Anterior cingulate cortex (tissue), 58 donors: Measurements from ENCODE around the gene RNASE1.
"Not testable (repeated sequence)": the region's sequence is repeated elsewhere in the genome, so short reads cannot be mapped to it uniquely, and the experiment has no call there.

ENCODE experiments used
- DNase-seq, 58 donors: peaks; one replicate each; lab custom pipeline; 2025; lab: John Stamatoyannopoulos, UW

RNASE1 gene

DNA sequence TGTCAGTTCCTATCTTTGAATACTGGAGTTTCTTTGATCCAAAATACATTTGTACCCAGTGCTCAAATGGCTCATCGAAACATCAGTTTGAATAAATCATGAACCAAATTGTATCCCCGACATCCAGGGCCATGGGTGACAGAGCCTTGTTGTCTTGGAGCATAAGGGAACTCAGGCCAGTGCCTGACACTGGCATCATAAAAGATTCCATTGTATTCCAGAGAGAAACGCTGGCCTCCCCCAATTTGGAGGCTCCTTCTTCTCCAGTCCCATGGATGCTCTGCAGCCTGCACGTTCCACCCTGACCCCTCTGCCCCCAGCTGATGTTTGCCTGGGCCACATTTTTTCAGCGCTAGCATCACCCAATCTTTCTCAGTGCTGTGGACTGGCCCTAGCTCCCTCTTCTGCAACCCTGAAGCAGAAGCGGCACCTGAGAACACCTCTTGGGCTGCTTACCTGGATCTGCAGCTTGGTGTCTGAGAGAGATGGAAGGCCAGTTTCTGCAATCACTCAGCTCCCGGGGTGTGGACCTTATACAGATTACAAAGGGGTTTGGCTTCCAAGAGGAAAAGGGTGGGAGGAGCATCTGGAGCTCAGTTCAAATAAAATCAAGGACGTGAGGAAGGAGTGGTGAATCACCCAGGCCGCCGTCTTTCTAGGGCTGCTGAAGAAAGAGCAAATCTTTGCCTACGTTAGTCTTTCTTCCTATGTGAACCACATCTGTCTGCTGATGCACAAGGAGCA is at the start of gene RNASE1:
RNASE1 (minus strand) TSS at position 504 of the 744 bp plus-strand sequence. CDS start 776 bp downstream, outside the sequence.
- DNase-seq: peak in 45 of 58 donors; percentile 15 to 89 (median 56)

DNA sequence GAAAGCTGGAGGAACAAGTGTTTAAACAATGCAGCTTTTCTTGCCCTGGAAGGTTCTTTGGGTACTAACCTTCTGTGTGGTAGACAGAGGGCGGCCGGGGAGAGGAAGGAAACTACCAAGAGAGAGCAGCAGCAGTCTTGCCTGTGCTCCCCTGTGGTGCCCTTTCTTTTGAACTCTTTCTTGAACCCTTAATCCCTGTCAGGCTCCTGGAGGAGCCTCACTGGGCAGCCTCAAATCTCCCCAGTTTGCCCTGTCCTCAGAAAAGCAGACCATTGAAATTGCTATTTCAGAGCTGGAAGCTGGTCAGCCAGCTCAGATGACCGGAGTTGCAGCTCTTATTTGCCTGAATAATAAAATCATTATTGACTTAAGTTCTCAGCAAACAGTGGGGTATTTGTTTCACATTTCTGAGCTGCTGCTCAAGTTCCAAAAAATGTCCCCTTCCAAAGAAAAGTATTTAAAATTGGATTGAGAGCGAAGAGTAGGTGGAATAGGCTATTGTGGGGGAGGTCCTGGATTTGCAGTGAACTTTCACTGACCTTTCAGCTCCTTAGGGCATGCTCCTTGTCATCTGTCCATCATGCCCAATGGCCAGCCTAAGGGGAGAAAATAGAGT is 46.4 kb upstream of the RNASE1 start:
- peak in 43 of 58 donors; percentile 7 to 82 (median 43) for DNase-seq

DNA sequence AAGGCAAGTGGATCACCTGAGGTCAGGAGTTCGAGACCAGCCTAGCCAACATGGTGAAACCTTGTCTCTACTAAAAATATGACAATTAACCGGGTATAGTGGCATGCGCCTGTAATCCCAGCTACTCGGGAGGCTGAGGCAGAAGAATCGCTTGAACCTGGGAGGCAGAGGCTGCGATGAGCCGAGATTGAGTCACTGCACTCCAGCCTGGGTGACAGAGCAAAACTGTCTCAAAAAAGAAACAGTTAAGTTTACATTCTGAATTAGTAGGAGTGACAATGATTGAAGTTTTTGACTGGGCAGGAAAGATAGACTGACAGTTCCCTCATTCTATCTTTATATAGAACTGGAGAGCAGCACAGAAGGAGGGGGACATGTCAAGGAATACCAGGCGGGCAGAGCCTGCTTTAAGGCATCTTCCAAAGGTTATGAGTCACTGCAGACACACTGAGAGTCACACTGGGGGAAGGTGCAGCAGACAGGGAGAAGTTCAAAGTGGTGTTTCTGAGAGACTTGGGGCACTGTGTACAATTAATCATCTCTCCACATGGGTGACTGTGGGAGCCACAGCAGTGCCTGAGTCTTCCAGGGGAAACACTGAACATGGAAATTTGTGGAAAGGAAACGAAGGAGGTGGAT is 45.8 kb upstream of the RNASE1 start:
- peak in 4 of 58 donors; percentile 52 to 66 (median 58) for DNase-seq

DNA sequence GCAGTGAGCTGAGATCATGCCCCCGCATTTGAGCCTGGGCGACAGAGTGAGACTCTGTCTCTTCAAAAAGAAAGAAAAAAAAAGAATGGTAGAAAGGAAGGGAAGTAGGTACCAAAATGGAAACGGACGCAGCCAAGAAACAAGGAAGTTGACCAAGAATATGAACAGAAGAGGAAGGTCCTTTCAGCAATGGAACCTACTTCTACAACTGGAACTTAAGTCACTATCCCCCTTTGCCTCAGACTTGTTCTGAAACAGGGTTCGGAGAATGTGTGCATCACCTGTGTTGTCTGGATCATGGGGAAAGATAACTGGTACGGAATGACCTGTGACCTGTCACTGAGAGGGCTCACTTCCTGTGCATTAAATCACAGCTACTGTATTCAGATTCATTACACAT is 43.9 kb upstream of the RNASE1 start:
- DNase-seq: no peak

DNA sequence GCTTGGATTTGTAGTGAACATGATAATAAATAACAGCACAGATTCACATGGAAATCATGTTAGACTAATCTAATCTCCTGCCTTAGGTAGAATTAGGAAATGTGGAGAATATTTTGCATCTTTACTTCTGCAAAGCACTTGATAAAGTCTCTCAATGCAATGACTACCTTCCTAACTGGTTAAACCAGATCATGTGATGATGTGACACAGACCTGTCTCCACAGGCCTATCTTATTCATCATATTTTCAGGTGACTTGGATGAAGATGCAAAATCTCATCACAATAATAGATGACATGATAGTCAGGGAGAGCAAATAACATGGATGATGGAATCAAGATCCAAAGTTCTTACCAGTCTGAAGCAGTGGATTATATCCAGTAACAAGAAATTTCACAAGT is 38.5 kb upstream of the RNASE1 start:
- DNase-seq: no peak

DNA sequence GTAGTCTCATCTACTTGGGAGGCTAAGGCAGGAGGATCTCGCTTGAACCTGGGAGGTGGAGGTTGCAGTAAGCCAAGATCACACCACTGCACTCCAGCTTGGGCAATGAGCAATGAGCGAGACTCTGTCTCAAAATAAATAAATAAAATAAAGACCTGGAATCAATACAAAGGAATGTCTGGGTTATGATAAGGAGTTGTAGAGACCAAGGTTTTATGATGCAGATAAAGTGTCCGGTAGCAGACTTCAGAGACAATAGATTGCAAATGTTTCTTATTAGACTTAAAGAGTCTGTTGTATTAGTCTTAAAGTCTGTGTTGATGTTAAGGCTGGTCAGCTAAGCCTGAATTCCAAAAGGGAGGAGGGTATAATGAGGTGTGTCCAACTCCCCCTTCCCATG is 35.2 kb upstream of the RNASE1 start:
- no peak for DNase-seq

DNA sequence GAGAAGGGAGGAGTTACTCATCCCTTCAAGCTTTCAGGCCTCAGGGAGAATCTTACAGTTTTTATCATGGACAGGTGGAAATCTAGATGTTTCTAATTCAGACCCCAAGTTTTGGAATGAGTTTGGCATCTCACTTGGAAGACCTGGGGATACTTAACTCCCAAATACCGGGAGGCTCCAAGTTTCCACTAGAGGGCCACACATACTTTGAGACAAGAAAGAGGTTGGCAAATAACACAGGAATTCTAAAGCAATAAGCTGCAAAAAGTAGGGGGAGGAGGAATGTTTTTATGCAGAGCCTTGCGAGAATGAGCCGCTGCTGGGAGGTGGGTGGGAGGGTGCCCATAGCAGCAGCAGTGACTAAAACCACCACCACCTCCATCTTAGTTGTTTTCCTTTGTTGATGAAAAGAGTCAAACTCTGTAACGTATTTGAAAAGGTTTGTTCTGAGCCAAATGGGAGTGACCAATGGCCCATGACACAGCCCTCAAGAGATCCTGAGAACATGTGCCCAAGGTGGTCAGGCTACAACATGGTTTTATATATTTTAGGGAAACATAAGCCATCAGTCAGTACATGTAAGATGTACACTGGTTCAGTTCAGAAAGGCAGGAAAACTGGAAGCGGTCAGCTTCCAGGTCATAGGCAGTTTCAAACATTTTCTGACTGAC is 34.2 kb upstream of the RNASE1 start:
- peak in 14 of 58 donors; percentile 3 to 46 (median 16) for DNase-seq

DNA sequence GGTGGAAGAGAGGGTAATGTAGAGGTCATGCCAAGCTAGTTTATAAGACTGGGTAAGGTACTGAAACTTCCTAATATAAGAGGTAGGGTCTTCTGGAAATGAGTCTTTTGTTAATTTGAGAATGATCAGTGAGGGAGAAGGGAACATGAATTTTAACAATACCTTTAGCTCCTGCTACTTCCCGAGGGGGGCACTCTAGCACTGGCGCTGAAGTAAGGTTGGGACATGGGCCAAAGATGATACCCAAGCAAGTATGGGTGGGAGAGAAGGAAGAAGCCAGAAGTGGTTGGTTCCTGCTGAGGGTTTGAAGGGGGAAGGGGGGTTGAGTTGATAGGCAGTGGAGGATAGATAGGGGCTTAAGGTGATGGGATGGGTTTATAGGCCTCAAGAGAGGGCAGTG is 32.3 kb upstream of the RNASE1 start:
- DNase-seq: no peak

DNA sequence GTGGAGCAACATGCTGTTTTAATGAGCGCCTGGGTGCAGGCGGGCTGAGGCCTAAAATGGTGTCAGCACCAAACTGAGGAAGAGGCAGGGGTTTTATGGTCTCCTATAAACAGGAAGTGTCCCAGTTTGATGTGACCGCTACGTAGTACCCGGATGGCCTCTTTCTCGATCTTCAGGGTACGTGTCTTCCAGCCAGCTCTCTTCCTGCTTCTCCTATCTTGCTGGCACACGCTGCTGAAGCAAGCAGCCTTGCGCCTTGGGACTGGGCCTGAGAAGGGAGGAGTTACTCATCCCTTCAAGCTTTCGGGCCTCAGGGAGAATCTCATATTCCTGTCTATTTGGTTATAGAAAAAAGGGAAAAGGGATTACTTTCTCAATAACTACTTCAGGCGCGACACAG is 28.2 kb upstream of the RNASE1 start:
- no peak for DNase-seq

DNA sequence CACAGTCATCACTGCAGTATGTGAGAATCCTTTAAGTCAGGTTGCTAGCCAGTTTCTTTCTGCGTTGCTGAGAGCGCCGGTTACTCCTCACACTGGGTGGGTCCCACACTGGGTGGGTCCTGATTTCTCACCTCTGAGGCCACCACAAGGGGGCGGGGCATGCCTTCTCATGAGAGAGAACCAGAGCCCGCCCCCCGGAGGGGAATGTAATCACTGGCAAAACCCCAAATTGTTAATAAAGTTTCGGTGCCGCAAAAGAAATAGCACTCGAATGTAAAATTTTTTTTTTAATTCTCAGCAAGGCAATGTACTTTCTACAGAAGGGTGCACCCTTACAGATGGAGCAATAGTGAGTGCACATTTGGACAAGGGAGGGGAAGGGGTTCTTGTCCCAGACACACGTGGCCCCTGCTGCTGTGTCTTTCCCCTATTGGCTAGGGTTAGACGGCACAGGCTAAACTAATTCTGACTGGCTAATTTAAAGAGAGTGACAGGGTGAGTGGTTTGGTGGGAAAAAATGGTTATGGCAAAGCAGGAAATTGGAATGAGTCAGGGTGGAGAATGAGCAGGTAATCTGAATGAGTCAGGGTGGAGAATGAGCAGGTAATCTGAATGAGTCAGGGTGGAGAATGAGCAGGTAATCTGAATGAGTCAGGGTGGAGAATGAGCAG is 25.5 kb upstream of the RNASE1 start:
- not testable (repeated sequence) for DNase-seq

DNA sequence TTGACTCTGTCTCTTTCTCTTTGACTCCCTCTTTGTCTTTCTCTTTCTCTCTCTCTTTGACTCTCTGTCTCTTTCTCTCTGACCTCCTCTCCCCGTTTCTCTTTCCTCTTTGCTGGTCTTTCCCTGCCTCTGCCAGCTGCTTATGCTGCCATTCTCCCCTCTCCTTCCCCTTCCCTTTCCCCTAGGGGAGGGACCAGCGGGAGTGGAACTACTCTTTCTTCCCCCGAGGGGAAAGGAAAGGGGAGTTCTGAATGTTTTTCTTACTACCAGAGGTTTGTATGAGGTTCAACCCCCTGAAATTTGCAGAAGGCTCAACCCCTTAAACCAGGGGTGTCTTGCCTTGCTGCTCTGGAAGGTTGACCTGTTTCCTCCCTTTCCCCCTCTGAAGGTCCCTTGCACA is 24.7 kb upstream of the RNASE1 start:
- DNase-seq: no peak

DNA sequence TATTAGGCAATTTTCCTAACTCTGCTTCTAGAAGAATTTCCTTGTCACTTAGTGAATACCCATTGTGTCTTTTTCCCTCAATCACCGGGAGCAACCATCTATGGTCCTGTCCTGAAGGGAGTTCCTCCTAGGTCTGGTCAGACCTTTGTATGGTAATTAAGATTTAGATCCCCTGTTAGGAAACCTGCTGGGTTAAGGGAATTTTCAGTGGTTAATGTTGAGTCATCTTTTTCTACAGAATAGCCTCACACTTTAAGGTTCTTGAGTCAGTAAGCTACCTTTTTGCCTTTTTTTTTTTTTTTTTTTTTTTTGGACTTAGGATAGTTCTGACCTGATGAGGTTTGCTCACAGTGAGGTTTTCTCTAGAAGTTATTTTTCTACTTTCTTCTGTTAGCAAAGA is 24.0 kb upstream of the RNASE1 start:
- not testable (repeated sequence) for DNase-seq

DNA sequence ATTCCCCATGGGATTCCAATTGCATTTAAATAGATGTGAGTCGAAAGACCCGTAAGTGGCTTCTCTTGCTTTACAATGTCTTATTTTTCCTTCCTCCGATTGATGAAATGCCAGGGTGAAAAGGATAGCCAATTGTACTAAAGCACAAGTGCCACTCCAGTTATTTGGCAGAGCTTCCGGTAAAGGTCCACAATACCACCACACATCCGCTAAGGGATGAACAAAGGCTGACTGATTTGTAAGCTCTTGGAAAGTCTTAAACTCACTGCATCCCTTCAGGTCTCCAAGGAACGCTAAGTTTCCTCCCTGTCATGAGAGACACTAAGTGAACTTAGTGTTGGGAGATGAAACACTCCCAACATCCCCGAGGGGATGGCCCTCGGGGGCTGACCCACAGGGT is 21.2 kb upstream of the RNASE1 start:
- DNase-seq: peak in 5 of 58 donors; percentile 12 to 36 (median 26)

DNA sequence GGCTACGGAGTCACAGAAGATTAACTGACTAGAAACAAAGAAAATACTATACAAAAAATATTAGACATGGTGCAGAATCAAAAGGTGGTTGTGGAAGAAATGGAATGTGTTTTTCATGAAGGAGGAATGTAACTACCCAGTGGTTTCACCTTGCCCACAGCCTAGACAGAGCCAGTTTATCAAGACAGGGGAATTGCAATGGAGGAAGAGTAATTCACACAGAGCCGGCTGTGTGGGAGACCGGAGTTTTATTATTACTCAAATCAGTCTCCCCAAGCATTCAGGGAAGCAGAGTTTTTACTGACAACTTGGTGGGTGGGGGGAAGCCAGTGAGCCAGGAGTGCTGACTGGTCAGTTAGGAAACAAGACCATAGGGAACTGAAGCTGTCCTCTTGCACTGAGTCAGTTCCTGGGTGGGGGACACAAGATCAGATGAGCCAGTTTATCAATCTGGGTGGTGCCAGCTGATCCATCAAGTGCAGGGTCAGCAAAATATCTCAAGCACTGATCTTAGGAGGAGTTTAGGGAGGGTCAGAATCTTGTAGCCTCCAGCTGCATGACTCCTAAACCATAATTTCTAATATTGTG is 19.0 kb upstream of the RNASE1 start:
- peak in 7 of 58 donors; percentile 9 to 26 (median 16) for DNase-seq

DNA sequence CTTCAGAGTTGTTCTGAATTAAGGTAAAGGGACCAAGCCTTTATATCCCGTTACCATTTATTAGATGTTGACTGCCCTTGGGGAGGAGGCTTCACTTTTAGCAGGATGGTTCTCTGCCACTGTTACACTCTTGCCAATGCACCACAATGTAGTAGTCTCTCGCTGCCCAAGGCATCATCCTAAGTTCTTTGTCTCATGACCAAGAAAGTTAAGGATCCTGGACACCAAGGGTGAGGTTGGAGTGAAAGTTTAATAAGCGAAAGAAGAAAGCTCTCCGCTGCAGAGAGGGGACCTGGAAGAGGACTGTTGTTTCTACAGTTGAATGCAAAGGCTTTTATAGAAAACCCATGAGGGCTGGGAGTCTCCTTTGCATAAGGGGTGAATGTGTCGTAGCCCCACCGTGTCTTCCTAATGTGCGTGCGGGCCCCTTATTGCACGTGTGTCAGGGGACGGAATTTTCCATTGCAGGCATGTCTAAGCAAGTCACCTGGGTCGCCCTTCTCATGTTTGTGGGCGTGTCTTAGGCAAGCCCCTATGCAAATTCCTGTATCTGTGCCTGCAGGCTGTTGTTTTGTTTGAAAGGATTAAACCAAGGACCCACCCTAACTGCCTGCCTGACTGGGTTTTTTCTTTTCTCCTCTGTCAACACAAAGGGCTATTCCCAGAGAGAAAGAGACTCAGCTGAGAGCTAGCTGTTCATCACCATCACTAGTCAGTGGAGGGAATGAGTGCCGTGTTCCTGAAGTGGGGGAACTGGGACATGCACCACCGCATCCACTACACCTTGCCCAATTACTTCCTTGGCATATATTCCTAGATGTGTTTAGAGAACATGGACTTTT is 17.6 kb upstream of the RNASE1 start:
- no peak for DNase-seq

DNA sequence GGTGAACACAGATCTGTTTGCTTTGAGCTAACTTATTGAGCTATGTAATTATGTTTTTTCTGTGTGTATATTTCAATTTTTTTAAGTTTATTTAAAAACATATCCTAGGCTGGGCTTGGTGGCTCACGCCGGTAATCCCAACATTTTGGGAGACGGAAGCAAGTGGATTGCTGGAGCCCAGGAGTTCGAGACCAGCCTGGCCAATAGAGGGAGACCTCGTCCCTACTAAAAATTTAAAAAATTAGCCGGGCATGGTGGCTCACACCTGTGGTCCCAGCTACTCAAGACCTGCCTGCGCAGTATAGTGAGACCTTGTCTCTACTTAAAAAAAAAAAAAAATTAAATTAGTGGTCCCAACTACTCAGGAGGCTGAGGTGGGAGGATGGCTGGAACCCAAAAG is 16.2 kb upstream of the RNASE1 start:
- no peak for DNase-seq

DNA sequence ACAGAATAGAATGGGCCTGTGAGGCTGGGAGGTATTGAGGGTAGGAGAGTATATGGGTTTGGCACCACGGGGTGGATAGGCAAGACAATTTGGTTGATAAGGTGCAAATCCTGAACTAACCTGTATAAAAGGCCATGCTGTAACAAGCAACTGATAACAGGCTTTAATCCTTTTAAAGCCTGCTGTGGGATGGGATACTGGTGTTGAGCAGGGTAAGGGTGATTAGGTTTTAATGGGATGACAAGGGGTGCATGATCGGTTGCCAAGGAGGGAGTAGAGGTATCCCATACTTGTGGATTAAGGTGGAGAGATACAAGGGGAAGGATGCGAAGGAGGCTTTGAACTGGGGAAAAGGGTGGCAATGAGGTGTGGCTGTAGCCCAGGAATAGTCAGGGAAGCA is 13.3 kb upstream of the RNASE1 start:
- not testable (repeated sequence) for DNase-seq

DNA sequence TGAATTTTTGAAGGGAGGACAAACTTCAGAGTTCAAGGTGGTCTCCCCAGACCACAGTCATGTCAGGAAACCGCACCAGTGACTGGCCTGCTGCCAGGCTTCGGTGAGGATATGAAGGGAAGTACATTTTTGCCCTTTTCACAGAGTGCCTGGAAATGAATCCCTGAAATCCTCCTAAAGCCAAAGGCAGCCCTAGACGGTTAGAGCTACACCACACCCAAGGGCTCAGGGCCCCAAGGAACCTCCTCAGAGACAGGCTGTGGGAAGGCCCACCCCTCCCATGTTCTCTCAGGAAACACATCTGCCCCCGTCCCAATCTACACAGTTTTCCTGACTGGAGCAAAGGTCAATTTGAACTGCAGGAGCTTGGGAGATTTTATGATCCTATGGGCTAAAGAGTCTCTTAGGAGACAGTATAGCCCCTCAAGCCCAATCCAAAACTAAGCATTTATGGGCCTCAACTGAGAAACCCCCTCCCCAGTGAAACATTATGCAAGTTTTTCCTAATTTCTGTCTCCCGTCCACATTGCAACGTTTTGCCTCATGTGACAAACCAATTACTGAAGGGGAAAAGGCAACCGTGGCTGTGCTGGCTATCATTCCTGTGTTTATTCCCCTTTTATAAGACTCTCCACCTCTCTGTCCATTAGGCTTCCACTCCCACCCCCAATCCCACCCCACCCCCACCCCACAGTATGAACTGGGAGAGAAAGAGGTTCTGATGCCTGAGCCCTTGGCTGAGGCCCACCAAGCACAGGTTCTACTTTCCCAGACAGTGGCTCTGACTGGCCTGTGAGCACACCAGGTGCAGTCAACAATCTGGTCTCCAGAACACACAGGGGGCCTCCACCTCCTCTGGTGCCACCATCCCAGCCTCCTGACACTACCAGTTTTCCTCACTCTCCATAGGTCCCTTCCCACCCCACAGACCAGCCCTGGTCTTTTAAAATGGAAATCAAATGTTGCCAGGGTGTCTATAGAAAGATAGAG is 9.6 kb upstream of the RNASE1 start:
- DNase-seq: no peak
